Caco-2 (cell line): Measurements from ENCODE around the gene SYT1. TPM values are rescaled to one million over a fixed set of nuclear protein-coding genes. Genes with fewer than 3 reads are reported as not detected.

Experiments
- BruUV-seq: library from RNA; stranded (reverse); fragments of 400-500 nt; replicated peaks from 2 replicates; lab custom pipeline; 2021; lab: Mats Ljungman, UMichigan
- CTCF ChIA-PET: fragments of 300-600 bp; sonication (Branson Sonifier 250); formaldehyde crosslinking; loops from one replicate; lab custom pipeline; 2022; ENCODE audit warnings: antibody characterized with exemption; lab: Charles Lee
- POLR2A ChIA-PET: fragments of 300-600 bp; sonication (Branson Sonifier 250); formaldehyde crosslinking; loops from one replicate; lab custom pipeline; 2022; ENCODE audit warnings: antibody characterized with exemption; lab: Charles Lee
- DNase-seq, 2 experiments: peaks; one replicate each; pipeline versions ENCODE4 v3.0.0 to v3.0.0-alpha.2; 2020 to 2022
- H3K27me3 ChIP-seq: replicated peaks from 2 replicates; pipeline ENCODE4 v1.6.0; 2011; ENCODE audit warnings: low read length; ENCODE audit not compliant: control insufficient read depth, insufficient read depth
- H3K36me3 ChIP-seq: 2 replicates; pipeline ENCODE4 v1.5.1; 2011; ENCODE audit warnings: low read length; ENCODE audit not compliant: control insufficient read depth, insufficient read depth
- H3K4me1 ChIP-seq: fragments of 250-450 bp; sonication (Bioruptor Pico); 2 replicates; pipeline ENCODE4 v1.5.1; 2020; ENCODE audit warnings: mild to moderate bottlenecking
- H3K4me3 ChIP-seq: 2 replicates; pipeline ENCODE4 v1.5.1; 2011; ENCODE audit warnings: low read depth, mild to moderate bottlenecking, control low read depth, low read length
- H3K9me3 ChIP-seq: fragments of 250-450 bp; sonication (Bioruptor Pico); 2 replicates; pipeline ENCODE4 v1.5.1; 2020; ENCODE audit warnings: mild to moderate bottlenecking, moderate library complexity
- H3K27ac Mint-ChIP-seq: one replicate; pipeline ENCODE4 v1.8.0; 2022; ENCODE audit warnings: mixed read lengths; ENCODE audit not compliant: unreplicated experiment
- H3K27me3 Mint-ChIP-seq: one replicate; pipeline ENCODE4 v1.8.0; 2022; ENCODE audit warnings: mixed read lengths; ENCODE audit not compliant: insufficient read depth, unreplicated experiment
- H3K36me3 Mint-ChIP-seq: one replicate; pipeline ENCODE4 v1.8.0; 2022; ENCODE audit warnings: mild to moderate bottlenecking, mixed read lengths; ENCODE audit not compliant: insufficient read depth, unreplicated experiment
- H3K4me1 Mint-ChIP-seq: one replicate; pipeline ENCODE4 v1.8.0; 2022; ENCODE audit warnings: low read depth, mixed read lengths; ENCODE audit not compliant: unreplicated experiment
- H3K4me3 Mint-ChIP-seq: one replicate; pipeline ENCODE4 v1.8.0; 2022; ENCODE audit warnings: mild to moderate bottlenecking, moderate library complexity, mixed read lengths; ENCODE audit not compliant: unreplicated experiment
- H3K9me3 Mint-ChIP-seq: one replicate; pipeline ENCODE4 v1.8.0; 2022; ENCODE audit warnings: mixed read lengths; ENCODE audit not compliant: unreplicated experiment
- intact Hi-C: fragments of 100-400 bp; cut with micrococcal nuclease; formaldehyde crosslinking; loops from one replicate; pipeline ENCODE4 v1.10.0; 2022; ENCODE audit not compliant: unreplicated experiment
- total RNA-seq: library from RNA; stranded (reverse); gene quantifications from 2 replicates; pipeline ENCODE4 v1.2.3, GENCODE V29; 2022
- TF ChIP-seq, protein P1 (sequence below), 2 experiments: fragments of 200-600 bp in 1 of 2; IDR thresholded peaks; 1 replicate in 1 of 2; 2 replicates in 1 of 2; pipeline versions ENCODE4 v1.5.1 to v1.8.0; 2011 to 2022; ENCODE audit warnings: antibody characterized with exemption in 1 of 2, control low read depth in 1 of 2, inconsistent platforms in 1 of 2, low read depth in 1 of 2, low read length in 1 of 2, mild to moderate bottlenecking in 1 of 2, moderate library complexity in 1 of 2; ENCODE audit not compliant: insufficient read depth in 1 of 2, severe bottlenecking in 1 of 2, unreplicated experiment in 1 of 2

The SYT1 gene
- total RNA-seq, 1 experiment from 2014 or later, result 0.39 TPM

DNA sequence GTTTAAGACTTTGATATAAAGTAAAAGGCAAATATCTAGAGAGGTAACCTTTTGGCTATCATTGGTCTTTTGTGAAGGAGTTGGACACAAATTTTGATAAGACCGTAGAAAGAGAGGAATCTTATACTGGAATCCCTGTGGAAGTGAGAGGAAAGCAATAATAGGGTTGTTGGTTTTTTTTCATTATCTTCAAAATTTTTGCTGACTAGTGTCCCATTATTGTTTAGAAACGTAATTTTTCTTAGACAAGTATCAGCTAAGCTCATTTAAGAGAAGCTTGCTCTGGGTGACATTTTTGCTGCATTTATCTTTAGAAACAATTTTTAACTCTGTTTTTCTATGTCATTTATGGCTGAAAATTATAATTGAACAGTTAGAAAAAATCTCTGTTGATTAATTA is 300.3 kb downstream of the SYT1 start:
- intact Hi-C loops, result no loop called here
- no peaks in the 10 kb centered on the region for H3K36me3 Mint-ChIP-seq
- H3K9me3 ChIP-seq, result no peaks in the 10 kb centered on the region
- ChIA-PET CTCF (no interaction called here), POLR2A (no interaction called here)
- no peak overlapping the region for H3K4me3 ChIP-seq
- H3K4me3 Mint-ChIP-seq, result no peak overlapping the region
- H3K36me3 ChIP-seq, result no peaks in the 10 kb centered on the region
- H3K27ac Mint-ChIP-seq, result no peak overlapping the region
- no peaks in the 10 kb centered on the region for H3K4me1 Mint-ChIP-seq
- DNase-seq, result no peak
- H3K9me3 Mint-ChIP-seq, result no peaks in the 10 kb centered on the region
- H3K27me3 ChIP-seq, result no peaks in the 10 kb centered on the region
- no peaks in the 10 kb centered on the region for H3K27me3 Mint-ChIP-seq
- no peaks in the 10 kb centered on the region for H3K4me1 ChIP-seq
- no TSS peak for BruUV-seq
- TF ChIP-seq, protein P1, sequence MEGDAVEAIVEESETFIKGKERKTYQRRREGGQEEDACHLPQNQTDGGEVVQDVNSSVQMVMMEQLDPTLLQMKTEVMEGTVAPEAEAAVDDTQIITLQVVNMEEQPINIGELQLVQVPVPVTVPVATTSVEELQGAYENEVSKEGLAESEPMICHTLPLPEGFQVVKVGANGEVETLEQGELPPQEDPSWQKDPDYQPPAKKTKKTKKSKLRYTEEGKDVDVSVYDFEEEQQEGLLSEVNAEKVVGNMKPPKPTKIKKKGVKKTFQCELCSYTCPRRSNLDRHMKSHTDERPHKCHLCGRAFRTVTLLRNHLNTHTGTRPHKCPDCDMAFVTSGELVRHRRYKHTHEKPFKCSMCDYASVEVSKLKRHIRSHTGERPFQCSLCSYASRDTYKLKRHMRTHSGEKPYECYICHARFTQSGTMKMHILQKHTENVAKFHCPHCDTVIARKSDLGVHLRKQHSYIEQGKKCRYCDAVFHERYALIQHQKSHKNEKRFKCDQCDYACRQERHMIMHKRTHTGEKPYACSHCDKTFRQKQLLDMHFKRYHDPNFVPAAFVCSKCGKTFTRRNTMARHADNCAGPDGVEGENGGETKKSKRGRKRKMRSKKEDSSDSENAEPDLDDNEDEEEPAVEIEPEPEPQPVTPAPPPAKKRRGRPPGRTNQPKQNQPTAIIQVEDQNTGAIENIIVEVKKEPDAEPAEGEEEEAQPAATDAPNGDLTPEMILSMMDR (IDR thresholded peaks at IDR 0.05; ENCODE audit: insufficient read depth in 1 of 2, low read depth in 1 of 2, low read length in 1 of 2, severe bottlenecking in 1 of 2, unreplicated experiment in 1 of 2), result no peak

DNA sequence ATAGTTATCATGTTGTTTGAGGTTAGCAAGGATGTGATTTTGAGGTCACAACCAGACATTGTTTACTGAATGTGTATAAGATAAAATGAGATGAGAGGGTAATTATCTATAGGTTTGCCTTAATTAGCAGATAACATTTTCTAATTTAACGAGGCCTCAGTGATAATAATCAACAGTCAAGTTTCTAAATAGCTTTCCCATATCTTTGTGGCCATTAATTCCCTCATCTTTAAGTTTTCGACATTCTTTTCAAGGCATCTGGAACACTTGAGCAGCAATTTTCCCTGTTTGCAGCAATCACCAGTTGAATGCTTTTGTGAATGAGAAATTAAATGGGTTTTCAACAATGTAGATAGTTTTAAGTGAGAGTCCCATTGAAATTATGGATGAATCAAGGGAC is 304.1 kb downstream of the SYT1 start:
- TF ChIP-seq, protein P1 (IDR thresholded peaks at IDR 0.05; ENCODE audit: insufficient read depth in 1 of 2, low read depth in 1 of 2, low read length in 1 of 2, severe bottlenecking in 1 of 2, unreplicated experiment in 1 of 2), result no peak
- H3K36me3 ChIP-seq, result no peaks in the 10 kb centered on the region
- Mint-ChIP-seq H3K36me3 (no peaks in the 10 kb centered on the region), H3K9me3 (no peaks in the 10 kb centered on the region), H3K27ac (no peak overlapping the region), H3K4me1 (no peaks in the 10 kb centered on the region), H3K4me3 (no peak overlapping the region), H3K27me3 (no peaks in the 10 kb centered on the region)
- no peak overlapping the region for H3K4me3 ChIP-seq
- DNase-seq, result no peak
- H3K27me3 ChIP-seq, result no peaks in the 10 kb centered on the region
- no peaks in the 10 kb centered on the region for H3K4me1 ChIP-seq
- no peaks in the 10 kb centered on the region; the same call in 1 of the 2 replicates for H3K9me3 ChIP-seq
- ChIA-PET CTCF (no interaction called here), POLR2A (no interaction called here)
- intact Hi-C loops, result no loop called here
- no TSS peak for BruUV-seq

DNA sequence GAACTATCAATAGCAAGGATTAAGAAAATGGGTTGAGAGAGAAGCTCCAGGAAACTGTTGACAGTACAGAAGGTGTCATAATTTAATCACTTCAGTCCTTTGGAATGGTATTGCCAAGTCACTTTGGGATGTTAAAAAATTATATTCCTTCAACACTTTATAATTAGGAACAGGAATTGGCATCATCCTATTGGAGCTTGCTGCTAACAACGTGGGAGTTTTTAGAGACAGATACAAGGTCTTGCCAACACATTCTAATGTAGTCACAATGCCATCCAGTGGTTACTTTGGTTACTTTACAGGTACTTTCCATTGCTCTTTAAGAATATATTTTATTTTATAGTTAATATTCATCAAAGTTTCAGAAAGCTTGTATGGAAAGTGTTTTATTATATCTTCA is 310.1 kb downstream of the SYT1 start:
- DNase-seq, result peak in 1 of 2 experiments; percentile 7
- intact Hi-C loops, result loop anchor here (1.0 kb wide), 3 partner anchors 200 to 993 kb away; no protein-coding TSS in a partner anchor
- Mint-ChIP-seq H3K27ac (no peak overlapping the region), H3K9me3 (no peaks in the 10 kb centered on the region), H3K4me3 (no peak overlapping the region), H3K27me3 (no peaks in the 10 kb centered on the region), H3K36me3 (no peaks in the 10 kb centered on the region), H3K4me1 (no peaks in the 10 kb centered on the region)
- no peaks in the 10 kb centered on the region for H3K36me3 ChIP-seq
- H3K9me3 ChIP-seq, result no peaks in the 10 kb centered on the region; the same call in 1 of the 2 replicates
- H3K27me3 ChIP-seq, result no peaks in the 10 kb centered on the region
- POLR2A ChIA-PET, result no interaction called here
- H3K4me3 ChIP-seq, result no peak overlapping the region
- BruUV-seq, result no TSS peak
- TF ChIP-seq, protein P1 (IDR thresholded peaks at IDR 0.05; ENCODE audit: insufficient read depth in 1 of 2, low read depth in 1 of 2, low read length in 1 of 2, severe bottlenecking in 1 of 2, unreplicated experiment in 1 of 2), result peak in 1 of 2 experiments; percentile 14
- H3K4me1 ChIP-seq, result no peaks in the 10 kb centered on the region
- CTCF ChIA-PET, result interaction anchor here (1.0 kb wide), 1 partner anchor 200 kb away, joined by 3 read pairs; no protein-coding TSS in a partner anchor
